Hepatocyte (in vitro differentiated cells): ENCODE results near the gene CDKN3. TPM values are rescaled to one million over a fixed set of nuclear protein-coding genes. Genes with fewer than 3 reads are reported as not detected.
"Not testable (repeated sequence)": the region's sequence is repeated elsewhere in the genome, so short reads cannot be mapped to it uniquely, and the experiment has no call there.

Experiments used
- DNase-seq: peaks from one replicate; pipeline ENCODE4 v3.0.0-alpha.2; 2016; ENCODE audit warnings: low spot score
- H2AFZ ChIP-seq: fragments of 200-600 bp; sonication (generic); 2 replicates; pipeline ENCODE4 v1.6.0; 2016; ENCODE audit warnings: antibody characterized with exemption, mild to moderate bottlenecking
- H3K27ac ChIP-seq: fragments of 200-600 bp; sonication (generic); 2 replicates; pipeline ENCODE4 v1.5.1; 2016; ENCODE audit warnings: mild to moderate bottlenecking
- H3K27me3 ChIP-seq: fragments of 200-600 bp; sonication (generic); 2 replicates; pipeline ENCODE4 v1.6.1; 2016
- H3K36me3 ChIP-seq: fragments of 200-600 bp; sonication (generic); replicated peaks from 2 replicates; pipeline ENCODE4 v1.5.1; 2016; ENCODE audit warnings: low read depth; ENCODE audit not compliant: insufficient read depth
- H3K4me1 ChIP-seq: fragments of 200-600 bp; sonication (generic); 2 replicates; pipeline ENCODE4 v1.5.1; 2016; ENCODE audit warnings: mild to moderate bottlenecking, moderate library complexity; ENCODE audit not compliant: insufficient read depth
- H3K4me2 ChIP-seq: fragments of 200-600 bp; sonication (generic); 2 replicates; pipeline ENCODE4 v1.6.0; 2016
- H3K4me3 ChIP-seq: fragments of 200-600 bp; sonication (generic); 2 replicates; pipeline ENCODE4 v1.5.1; 2016; ENCODE audit warnings: mild to moderate bottlenecking
- H3K79me2 ChIP-seq: fragments of 200-600 bp; sonication (generic); 2 replicates; pipeline ENCODE4 v1.6.0; 2017; ENCODE audit warnings: mild to moderate bottlenecking
- H3K9me2 ChIP-seq: fragments of 200-600 bp; sonication (generic); replicated peaks from 2 replicates; pipeline ENCODE4 v1.6.0; 2017; ENCODE audit warnings: mild to moderate bottlenecking; ENCODE audit not compliant: insufficient read depth
- H3K9me3 ChIP-seq: fragments of 200-600 bp; sonication (generic); 2 replicates; pipeline ENCODE4 v1.5.1; 2016; ENCODE audit warnings: low read depth, mild to moderate bottlenecking
- H4K20me1 ChIP-seq: fragments of 200-600 bp; sonication (generic); 2 replicates; pipeline ENCODE4 v1.6.0; 2016; ENCODE audit warnings: mild to moderate bottlenecking; ENCODE audit not compliant: insufficient read depth, poor library complexity, severe bottlenecking
- CTCF ChIP-seq: fragments of 200-600 bp; sonication (generic); IDR thresholded peaks from 2 replicates; pipeline ENCODE4 v1.5.1; 2016; ENCODE audit warnings: antibody characterized with exemption, mild to moderate bottlenecking; ENCODE audit not compliant: poor library complexity
- EZH2 ChIP-seq: fragments of 200-600 bp; sonication (generic); IDR thresholded peaks from 2 replicates; pipeline ENCODE4 v1.6.1; 2016; ENCODE audit warnings: antibody characterized with exemption, mild to moderate bottlenecking, borderline replicate concordance
- EZH2phosphoT487 ChIP-seq: fragments of 200-600 bp; sonication (generic); IDR thresholded peaks from one replicate; pipeline ENCODE4 v1.6.1; 2018; ENCODE audit warnings: antibody characterized with exemption, mild to moderate bottlenecking, low read depth, moderate library complexity; ENCODE audit not compliant: unreplicated experiment, severe bottlenecking
- WGBS: methylation state at CpG from one replicate; pipeline ENCODE4 v1.1.6; 2016; ENCODE audit warnings: low lambda C conversion rate; ENCODE audit errors: missing lambda C conversion rate; 5-methylcytosine and 5-hydroxymethylcytosine counted together
- polyA plus RNA-seq: library from polyadenylated mRNA; unstranded; fragments of >200 nt; fragmentation: Nextera tagmentation; extraction: Ambion mirVana; gene quantifications from 2 replicates; pipeline ENCODE4 v1.2.1, GENCODE V29; 2016
- total RNA-seq: library from RNA; depleted of rRNA; stranded (reverse); fragments of >200 nt; gene quantifications from 2 replicates; pipeline ENCODE4 v1.2.3, GENCODE V29; 2014

The CDKN3 gene
- total and polyA plus RNA-seq, 2 experiments from 2014 or later, result 11.7 to 18.8 TPM

GRCh38 chr14:54440037-54440436, 43.2 kb downstream of the CDKN3 start:
- peak overlapping the region; percentile 74 for H2AFZ ChIP-seq
- TF ChIP-seq EZH2, result no peak
- no peak for TF ChIP-seq CTCF
- no peak for DNase-seq
- peak overlapping the region; percentile 99 for H3K27ac ChIP-seq
- H3K9me3 ChIP-seq, result no peaks in the 10 kb centered on the region
- H3K27me3 ChIP-seq, result no peaks in the 10 kb centered on the region
- peak overlapping the region; percentile 89 for H3K4me3 ChIP-seq
- peak overlapping the region; percentile 83 for H3K4me2 ChIP-seq
- WGBS, result 35% methylated on average over 7 of the region's 7 CpGs
- H3K36me3 ChIP-seq, result no peaks in the 10 kb centered on the region
- peaks cover 9% of the 10 kb centered on the region for H3K4me1 ChIP-seq
- H4K20me1 ChIP-seq, result no peaks in the 10 kb centered on the region
- H3K79me2 ChIP-seq, result peaks cover 54% of the 10 kb centered on the region
- no peaks in the 10 kb centered on the region for H3K9me2 ChIP-seq

- Histone ChIP-seq H3K9me2 (no peaks in the 10 kb centered on the region), H3K27ac (peak overlapping the region; percentile 99), H4K20me1 (no peaks in the 10 kb centered on the region), H3K4me1 (peaks cover 13% of the 10 kb centered on the region), H3K4me3 (peak overlapping the region; percentile 89), H3K4me2 (peak overlapping the region; percentile 83), H3K27me3 (no peaks in the 10 kb centered on the region), H2AFZ (peak overlapping the region; percentile 74), H3K9me3 (no peaks in the 10 kb centered on the region), H3K79me2 (peaks cover 51% of the 10 kb centered on the region), H3K36me3 (no peaks in the 10 kb centered on the region)
- 2% methylated on average over 5 of the region's 5 CpGs for WGBS
- TF ChIP-seq EZH2 (no peak), CTCF (no peak), EZH2phosphoT487 (no peak)
- peak; percentile 8 for DNase-seq
These were observed 43.7 kb downstream of the CDKN3 start for GRCh38 chr14:54440476-54440872.

GRCh38 chr14:54440873-54441868, 44.4 kb downstream of the CDKN3 start, which contains the start of gene CNIH1:
CNIH1 (minus strand) TSS chr14:54441374; CDS start chr14:54441327, 47 bp downstream.
- H3K4me2 ChIP-seq, result peak within 1 kb of the TSS; percentile 83
- peak within 1 kb of the TSS; percentile 99 for H3K27ac ChIP-seq
- no peaks in the 10 kb centered on the region for H3K9me3 ChIP-seq
- H4K20me1 ChIP-seq, result no peaks in the 10 kb centered on the region
- H3K36me3 ChIP-seq, result no peaks in the 10 kb centered on the region
- peak within 1 kb of the TSS; percentile 89 for H3K4me3 ChIP-seq
- H3K27me3 ChIP-seq, result no peaks in the 10 kb centered on the region
- H2AFZ ChIP-seq, result peak within 1 kb of the TSS; percentile 78
- WGBS, result 2% methylated on average over 95 of the region's 100 CpGs
- H3K4me1 ChIP-seq, result peaks cover 15% of the 10 kb centered on the region
- peak; percentile 97 for DNase-seq
- H3K79me2 ChIP-seq, result peaks cover 44% of the 10 kb centered on the region
- TF ChIP-seq CTCF, result peak; percentile 93
- TF ChIP-seq EZH2, result no peak
- no peaks in the 10 kb centered on the region for H3K9me2 ChIP-seq

- H3K4me2 ChIP-seq, H3K9me2 ChIP-seq, H3K36me3 ChIP-seq, H3K27ac ChIP-seq, H3K4me3 ChIP-seq, DNase-seq, H2AFZ ChIP-seq, H4K20me1 ChIP-seq, H3K27me3 ChIP-seq, H3K9me3 ChIP-seq: not testable (repeated sequence)
- 100% methylated on average over 14 of the region's 23 CpGs for WGBS
- H3K4me1 ChIP-seq, result peaks cover 22% of the 10 kb centered on the region
- peaks cover 26% of the 10 kb centered on the region for H3K79me2 ChIP-seq
These were observed 46.2 kb downstream of the CDKN3 start for GRCh38 chr14:54442961-54443360.
